Stimulated activated CD8-positive, alpha-beta memory T cell treated with anti-CD3 and anti-CD28 coated beads, Interleukin-2, amount 100 ng/mL, for 1 hour (primary cell): ENCODE measurements around the gene ENDOU.
"Not testable (repeated sequence)": the region's sequence is repeated elsewhere in the genome, so short reads cannot be mapped to it uniquely, and the experiment has no call there.

Experiments used
- DNase-seq, 2 donors: peaks; one replicate each; pipeline ENCODE4 v3.0.0-alpha.2; 2020; ENCODE audit warnings: low read depth in 2 of 2

ENDOU gene

DNA sequence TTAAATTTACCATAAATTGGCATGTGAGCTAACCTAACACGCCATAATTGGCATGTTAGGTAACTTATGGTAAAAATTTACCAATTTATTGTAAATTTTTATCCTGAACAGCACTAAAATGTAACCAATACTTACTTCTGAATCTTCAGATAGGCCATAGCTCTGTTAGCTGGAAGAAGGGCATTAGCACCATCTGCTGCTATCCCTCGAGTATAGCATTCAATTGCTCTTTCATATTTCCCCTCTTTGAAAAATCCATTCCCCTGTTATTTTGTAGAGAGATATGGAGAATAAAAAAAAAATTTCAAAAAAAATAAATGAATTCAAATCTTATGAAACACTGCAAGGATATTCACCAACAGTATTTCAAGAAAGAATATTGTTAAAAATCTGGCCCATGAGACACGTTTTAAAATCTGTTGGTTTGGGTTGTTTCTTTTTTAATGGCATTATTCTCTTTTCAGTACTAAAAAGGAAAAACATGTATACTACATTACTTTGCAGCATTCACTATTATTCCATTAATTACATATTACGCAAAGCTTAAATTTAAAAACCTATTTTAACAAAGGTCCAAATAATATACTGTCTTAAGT lies 38.5 kb downstream of the ENDOU start:
- DNase-seq, result no peak

DNA sequence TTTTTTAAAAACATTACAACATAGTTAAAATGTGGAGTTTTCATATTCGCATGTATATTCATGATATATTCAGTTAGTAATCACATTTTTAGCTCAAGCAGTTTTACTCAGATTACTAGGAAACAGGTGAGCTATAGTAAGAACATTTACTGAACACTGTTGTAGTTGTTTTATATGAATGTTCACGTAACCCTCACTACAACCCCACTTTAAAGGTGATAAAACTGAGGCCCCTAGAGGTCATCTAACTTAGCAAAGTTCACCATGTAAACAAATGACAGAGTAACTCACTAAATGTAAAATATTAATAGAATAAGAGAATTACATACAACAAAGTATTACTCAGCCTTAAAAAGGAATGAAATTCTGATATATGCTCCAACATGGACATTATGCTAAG lies 45.5 kb downstream of the ENDOU start:
- DNase-seq, result no peak

GRCh38 chr12:47672068-47672467 lies 53.2 kb downstream of the ENDOU start:
- DNase-seq, result no peak

DNA sequence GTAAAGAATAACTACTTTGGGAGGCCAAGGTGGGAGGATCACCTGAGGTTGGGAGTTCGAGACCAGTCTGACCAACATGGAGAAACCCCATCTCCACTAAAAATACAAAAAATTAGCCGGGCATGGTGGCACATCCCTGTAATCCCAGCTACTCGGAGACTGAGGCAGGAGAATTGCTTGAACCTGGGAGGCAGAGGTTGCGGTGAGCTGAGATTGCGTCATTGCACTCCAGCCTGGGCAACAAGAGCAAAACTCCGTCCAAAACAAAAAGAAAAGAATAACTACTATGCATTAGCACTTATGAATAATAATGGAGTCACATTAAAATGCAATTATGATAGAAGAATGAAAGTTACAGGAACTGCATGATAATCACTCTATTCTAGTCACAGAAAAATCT lies 57.4 kb downstream of the ENDOU start:
- DNase-seq, result not testable (repeated sequence)
